DOHH2 (cell line): ENCODE measurements around the gene PDCD10.

Experiments
- H3F3A ChIP-seq: fragments of 200-600 bp; sonication (generic), shearing (Covaris generic); 2 replicates; pipeline ENCODE4 v1.6.0; 2016; ENCODE audit warnings: antibody characterized with exemption, mild to moderate bottlenecking; ENCODE audit not compliant: control insufficient read depth, insufficient read depth
- H3K27ac ChIP-seq: fragments of 200-600 bp; sonication (generic); 2 replicates; pipeline ENCODE4 v1.5.1; 2014; ENCODE audit warnings: low read depth, mild to moderate bottlenecking, low read length, moderate library complexity
- H3K27me3 ChIP-seq: fragments of 200-600 bp; sonication (generic); 2 replicates; pipeline ENCODE4 v1.6.1; 2014; ENCODE audit warnings: mild to moderate bottlenecking, low read length, mixed read lengths; ENCODE audit not compliant: control insufficient read depth
- H3K36me3 ChIP-seq: fragments of 200-600 bp; sonication (generic); 2 replicates; pipeline ENCODE4 v1.6.1; 2014; ENCODE audit warnings: mild to moderate bottlenecking, low read length, moderate library complexity, mixed read lengths; ENCODE audit not compliant: control insufficient read depth
- H3K4me1 ChIP-seq: fragments of 200-600 bp; sonication (generic); 2 replicates; pipeline ENCODE4 v1.6.1; 2014; ENCODE audit warnings: mild to moderate bottlenecking, low read length, mixed read lengths; ENCODE audit not compliant: control insufficient read depth
- H3K4me2 ChIP-seq: fragments of 200-600 bp; sonication (generic); 2 replicates; pipeline ENCODE4 v1.6.0; 2014; ENCODE audit warnings: mild to moderate bottlenecking, low read length, moderate library complexity
- H3K4me3 ChIP-seq: fragments of 200-600 bp; sonication (generic); 2 replicates; pipeline ENCODE4 v1.5.1; 2014; ENCODE audit warnings: mild to moderate bottlenecking, low read length, mixed read lengths
- H3K79me2 ChIP-seq: fragments of 200-600 bp; sonication (generic); 2 replicates; pipeline ENCODE4 v1.6.1; 2014; ENCODE audit warnings: mild to moderate bottlenecking, low read length, mixed read lengths; ENCODE audit not compliant: control insufficient read depth
- H3K9me2 ChIP-seq: fragments of 200-600 bp; sonication (generic); replicated peaks from 2 replicates; pipeline ENCODE4 v1.6.1; 2014; ENCODE audit warnings: mild to moderate bottlenecking, low read length, mixed read lengths; ENCODE audit not compliant: control insufficient read depth
- H3K9me3 ChIP-seq: fragments of 200-600 bp; sonication (generic); 2 replicates; pipeline ENCODE4 v1.6.1; 2014; ENCODE audit warnings: antibody characterized with exemption, low read length, mixed read lengths; ENCODE audit not compliant: control insufficient read depth, insufficient read depth
- H4K20me1 ChIP-seq: fragments of 200-600 bp; sonication (generic); 2 replicates; pipeline ENCODE4 v1.6.0; 2014; ENCODE audit warnings: low read depth, mild to moderate bottlenecking, antibody characterized with exemption, low read length, moderate library complexity; ENCODE audit not compliant: control insufficient read depth, insufficient read depth
- CTCF ChIP-seq: fragments of 200-600 bp; sonication (generic); IDR thresholded peaks from one replicate; pipeline ENCODE4 v1.5.1; 2014; ENCODE audit warnings: antibody characterized with exemption, mild to moderate bottlenecking, low read depth, low read length; ENCODE audit not compliant: poor library complexity, severe bottlenecking
- EZH2phosphoT487 ChIP-seq: fragments of 200-600 bp; sonication (generic); IDR thresholded peaks from 2 replicates; pipeline ENCODE4 v1.6.1; 2017; ENCODE audit warnings: borderline replicate concordance, mild to moderate bottlenecking, antibody characterized with exemption, low read length, moderate library complexity, mixed read lengths

Gene PDCD10

GRCh38 chr3:167736264-167736787, 1.6 kb upstream of the PDCD10 start:
- Histone ChIP-seq H3K27ac (0 out of 2 replicates have a peak overlapping the region, but pooled peaks have one; percentile 92), H3K4me1 (peaks cover 58% of the 10 kb centered on the region), H3K4me2 (peak overlapping the region; percentile 93), H3K9me3 (no peaks in the 10 kb centered on the region), H3K36me3 (peaks cover 22% of the 10 kb centered on the region), H3K4me3 (peak overlapping the region; percentile 96), H3K27me3 (no peaks in the 10 kb centered on the region), H4K20me1 (peaks cover 9% of the 10 kb centered on the region; the same call in 1 of the 2 replicates), H3K79me2 (peaks cover 62% of the 10 kb centered on the region), H3K9me2 (no peaks in the 10 kb centered on the region), H3F3A (no peaks in the 10 kb centered on the region)
- no peak for TF ChIP-seq EZH2phosphoT487
- no peak for TF ChIP-seq CTCF

GRCh38 chr3:167735233-167736138, 794 bp upstream of the PDCD10 start, which contains the start of gene SERPINI1:
Gene SERPINI1, plus strand, starts transcription at chr3:167735721. Its CDS starts 53,408 bp downstream, at chr3:167789129.
- Histone ChIP-seq H3K27me3 (no peaks in the 10 kb centered on the region), H3K27ac (peak within 1 kb of the TSS; percentile 92), H3K9me2 (no peaks in the 10 kb centered on the region), H3K4me1 (peaks cover 49% of the 10 kb centered on the region), H3K4me2 (peak within 1 kb of the TSS; percentile 93), H3K36me3 (peaks cover 21% of the 10 kb centered on the region), H3K79me2 (peaks cover 71% of the 10 kb centered on the region), H4K20me1 (peaks cover 9% of the 10 kb centered on the region; the same call in 1 of the 2 replicates), H3F3A (no peaks in the 10 kb centered on the region), H3K4me3 (peak within 1 kb of the TSS; percentile 96), H3K9me3 (no peaks in the 10 kb centered on the region)
- TF ChIP-seq EZH2phosphoT487 (no peak), CTCF (no peak)

- TF ChIP-seq EZH2phosphoT487 (no peak), CTCF (no peak)
- Histone ChIP-seq H3K9me2 (no peaks in the 10 kb centered on the region), H3K4me1 (peaks cover 49% of the 10 kb centered on the region), H3K36me3 (peaks cover 18% of the 10 kb centered on the region), H3F3A (no peaks in the 10 kb centered on the region), H3K4me3 (peak overlapping the region; percentile 96), H3K27ac (peak overlapping the region; percentile 79), H4K20me1 (peaks cover 15% of the 10 kb centered on the region; the same call in 1 of the 2 replicates), H3K4me2 (peak overlapping the region; percentile 70), H3K27me3 (no peaks in the 10 kb centered on the region), H3K9me3 (no peaks in the 10 kb centered on the region), H3K79me2 (peaks cover 81% of the 10 kb centered on the region)
These were observed 663 bp downstream of the PDCD10 start for GRCh38 chr3:167733961-167734497.
